Measurements from ENCODE around the gene ASMTL. TPM values are rescaled to one million over a fixed set of nuclear protein-coding genes. Genes with fewer than 3 reads are reported as not detected.

ASMTL gene
- polyA plus RNA-seq, 1 donor (not counting 4 experiments of a cell fraction or from before 2014, with no cell fraction given): 13.8 TPM

- Histone ChIP-seq H3K27ac (ENCODE audit: control insufficient read depth, insufficient read depth, low read length) (no peak overlapping the region), H3K9me3 (ENCODE audit: control insufficient read depth, low read depth, low read length) (no peaks in the 10 kb centered on the region), H3K9ac (ENCODE audit: control insufficient read depth, extremely low read depth, insufficient read depth, low read length) (no peak overlapping the region), H3K4me2 (ENCODE audit: control insufficient read depth, extremely low read depth, insufficient read depth, low read depth, low read length) (no peak overlapping the region), H3K9me1 (ENCODE audit: control insufficient read depth, extremely low read depth, insufficient read depth, low read length) (no peaks in the 10 kb centered on the region), H3K4me3 (ENCODE audit: control insufficient read depth in 2 of 3, extremely low read depth in 1 of 3, insufficient read depth in 2 of 3, low read depth in 1 of 3, low read length in 3 of 3) (no peak overlapping the region), H3K4me1 (ENCODE audit: control insufficient read depth, extremely low read depth, insufficient read depth, low read length) (no peaks in the 10 kb centered on the region), H4K20me1 (ENCODE audit: control insufficient read depth, extremely low read depth, insufficient read depth, low read length) (no peaks in the 10 kb centered on the region), H2AFZ (ENCODE audit: control insufficient read depth, low read length) (no peak overlapping the region), H3K27me3 (ENCODE audit: control insufficient read depth, extremely low read depth, insufficient read depth, low read length) (no peaks in the 10 kb centered on the region), H3K79me2 (ENCODE audit: control insufficient read depth, insufficient read depth, low read length) (no peaks in the 10 kb centered on the region), H3K36me3 (ENCODE audit: control insufficient read depth in 2 of 2, extremely low read depth in 1 of 2, insufficient read depth in 2 of 2, low read length in 2 of 2) (peaks cover 12 to 20% of the 10 kb centered on the region in 2 experiments)
- DNase-seq (ENCODE audit: low read depth, low spot score) (no peak), FAIRE-seq (no peak)
- TF ChIP-seq CTCF (optimal IDR thresholded peaks at IDR 0.05 in 1 of 3, IDR thresholded peaks at IDR 0.05 in 1 of 3, conservative IDR thresholded peaks at IDR 0.05 in 1 of 3; ENCODE audit: extremely low read depth in 1 of 3, insufficient read depth in 2 of 3, low read length in 3 of 3) (no peak), EZH2 (IDR thresholded peaks at IDR 0.05; ENCODE audit: low read length) (no peak)
- dilution Hi-C loops (cut with MboI; ENCODE audit: extremely low pct_ligation_motif_present, low sequenced_read_pairs): no loop called here
Measured at GRCh38 chrX:1403228-1403627, 49.5 kb downstream of the ASMTL start.

DNA sequence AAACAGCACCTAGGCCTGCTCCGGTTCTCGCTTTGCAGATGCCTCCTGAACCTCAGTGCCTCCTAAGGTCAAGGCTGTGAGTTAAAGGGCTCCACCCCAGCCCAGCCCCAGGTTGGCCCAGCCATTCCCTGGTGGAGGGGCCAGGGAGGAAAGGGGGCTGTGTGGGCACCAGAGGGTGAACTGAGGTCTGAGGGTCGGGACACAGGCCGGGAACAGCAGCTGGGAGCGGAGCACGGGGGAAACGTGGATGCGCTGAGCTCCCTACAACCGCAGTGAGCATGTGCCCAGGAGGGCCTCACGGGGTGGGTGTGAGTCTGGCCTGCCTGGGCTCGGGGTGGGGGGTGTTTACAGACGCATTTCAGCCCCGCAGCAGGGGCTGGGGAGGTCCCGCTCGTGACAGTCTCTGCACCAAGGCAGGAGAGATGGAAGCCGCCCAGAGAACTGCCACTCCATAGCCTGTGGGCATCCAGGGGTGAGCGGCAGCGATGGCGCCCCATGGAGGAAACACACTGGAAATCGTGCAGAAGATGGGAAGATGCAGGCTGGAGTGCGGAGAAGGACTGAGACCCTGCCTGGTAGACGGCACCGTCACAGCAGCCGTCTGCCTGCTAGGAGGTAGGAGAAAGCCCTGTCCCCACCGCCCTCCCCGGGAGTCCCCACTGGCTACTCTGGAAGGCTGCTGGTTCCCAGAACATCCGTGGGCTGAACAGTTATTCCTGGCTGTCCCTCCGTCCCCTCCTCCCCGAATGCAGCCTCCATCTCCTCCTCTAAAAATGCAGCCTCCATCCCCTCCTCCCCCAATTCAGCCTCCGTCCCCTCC lies 50.9 kb downstream of the ASMTL start:
- H3K9me1 ChIP-seq (ENCODE audit: control insufficient read depth, extremely low read depth, insufficient read depth, low read length): no peaks in the 10 kb centered on the region
- H3K36me3 ChIP-seq (ENCODE audit: control insufficient read depth in 2 of 2, extremely low read depth in 1 of 2, insufficient read depth in 2 of 2, low read length in 2 of 2): peaks cover 12 to 18% of the 10 kb centered on the region in 2 experiments
- H3K27me3 ChIP-seq (ENCODE audit: control insufficient read depth, extremely low read depth, insufficient read depth, low read length): no peaks in the 10 kb centered on the region
- H2AFZ ChIP-seq (ENCODE audit: control insufficient read depth, low read length): no peak overlapping the region
- H4K20me1 ChIP-seq (ENCODE audit: control insufficient read depth, extremely low read depth, insufficient read depth, low read length): no peaks in the 10 kb centered on the region
- no peak overlapping the region for H3K4me2 ChIP-seq (ENCODE audit: control insufficient read depth, extremely low read depth, insufficient read depth, low read depth, low read length)
- no peaks in the 10 kb centered on the region for H3K4me1 ChIP-seq (ENCODE audit: control insufficient read depth, extremely low read depth, insufficient read depth, low read length)
- no peak for TF ChIP-seq CTCF (optimal IDR thresholded peaks at IDR 0.05 in 1 of 3, IDR thresholded peaks at IDR 0.05 in 1 of 3, conservative IDR thresholded peaks at IDR 0.05 in 1 of 3; ENCODE audit: extremely low read depth in 1 of 3, insufficient read depth in 2 of 3, low read length in 3 of 3)
- TF ChIP-seq EZH2 (IDR thresholded peaks at IDR 0.05; ENCODE audit: low read length): no peak
- no peak overlapping the region for H3K4me3 ChIP-seq (ENCODE audit: control insufficient read depth in 2 of 3, extremely low read depth in 1 of 3, insufficient read depth in 2 of 3, low read depth in 1 of 3, low read length in 3 of 3)
- H3K27ac ChIP-seq (ENCODE audit: control insufficient read depth, insufficient read depth, low read length): no peak overlapping the region
- DNase-seq (ENCODE audit: low read depth, low spot score) (no peak), FAIRE-seq (no peak)
- dilution Hi-C loops (cut with MboI; ENCODE audit: extremely low pct_ligation_motif_present, low sequenced_read_pairs): no loop called here
- H3K9ac ChIP-seq (ENCODE audit: control insufficient read depth, extremely low read depth, insufficient read depth, low read length): no peak overlapping the region
- H3K79me2 ChIP-seq (ENCODE audit: control insufficient read depth, insufficient read depth, low read length): no peaks in the 10 kb centered on the region
- H3K9me3 ChIP-seq (ENCODE audit: control insufficient read depth, low read depth, low read length): no peaks in the 10 kb centered on the region
